GM19193 (cell line): Measurements from ENCODE around the gene AP1G2.

Experiments used
- POLR2A ChIP-seq: IDR thresholded peaks from 4 replicates; pipeline ENCODE4 v1.6.1; 2011; ENCODE audit not compliant: insufficient read depth, insufficient read length; ENCODE audit errors: extremely low read depth

The AP1G2 gene, protein sequence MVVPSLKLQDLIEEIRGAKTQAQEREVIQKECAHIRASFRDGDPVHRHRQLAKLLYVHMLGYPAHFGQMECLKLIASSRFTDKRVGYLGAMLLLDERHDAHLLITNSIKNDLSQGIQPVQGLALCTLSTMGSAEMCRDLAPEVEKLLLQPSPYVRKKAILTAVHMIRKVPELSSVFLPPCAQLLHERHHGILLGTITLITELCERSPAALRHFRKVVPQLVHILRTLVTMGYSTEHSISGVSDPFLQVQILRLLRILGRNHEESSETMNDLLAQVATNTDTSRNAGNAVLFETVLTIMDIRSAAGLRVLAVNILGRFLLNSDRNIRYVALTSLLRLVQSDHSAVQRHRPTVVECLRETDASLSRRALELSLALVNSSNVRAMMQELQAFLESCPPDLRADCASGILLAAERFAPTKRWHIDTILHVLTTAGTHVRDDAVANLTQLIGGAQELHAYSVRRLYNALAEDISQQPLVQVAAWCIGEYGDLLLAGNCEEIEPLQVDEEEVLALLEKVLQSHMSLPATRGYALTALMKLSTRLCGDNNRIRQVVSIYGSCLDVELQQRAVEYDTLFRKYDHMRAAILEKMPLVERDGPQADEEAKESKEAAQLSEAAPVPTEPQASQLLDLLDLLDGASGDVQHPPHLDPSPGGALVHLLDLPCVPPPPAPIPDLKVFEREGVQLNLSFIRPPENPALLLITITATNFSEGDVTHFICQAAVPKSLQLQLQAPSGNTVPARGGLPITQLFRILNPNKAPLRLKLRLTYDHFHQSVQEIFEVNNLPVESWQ

DNA sequence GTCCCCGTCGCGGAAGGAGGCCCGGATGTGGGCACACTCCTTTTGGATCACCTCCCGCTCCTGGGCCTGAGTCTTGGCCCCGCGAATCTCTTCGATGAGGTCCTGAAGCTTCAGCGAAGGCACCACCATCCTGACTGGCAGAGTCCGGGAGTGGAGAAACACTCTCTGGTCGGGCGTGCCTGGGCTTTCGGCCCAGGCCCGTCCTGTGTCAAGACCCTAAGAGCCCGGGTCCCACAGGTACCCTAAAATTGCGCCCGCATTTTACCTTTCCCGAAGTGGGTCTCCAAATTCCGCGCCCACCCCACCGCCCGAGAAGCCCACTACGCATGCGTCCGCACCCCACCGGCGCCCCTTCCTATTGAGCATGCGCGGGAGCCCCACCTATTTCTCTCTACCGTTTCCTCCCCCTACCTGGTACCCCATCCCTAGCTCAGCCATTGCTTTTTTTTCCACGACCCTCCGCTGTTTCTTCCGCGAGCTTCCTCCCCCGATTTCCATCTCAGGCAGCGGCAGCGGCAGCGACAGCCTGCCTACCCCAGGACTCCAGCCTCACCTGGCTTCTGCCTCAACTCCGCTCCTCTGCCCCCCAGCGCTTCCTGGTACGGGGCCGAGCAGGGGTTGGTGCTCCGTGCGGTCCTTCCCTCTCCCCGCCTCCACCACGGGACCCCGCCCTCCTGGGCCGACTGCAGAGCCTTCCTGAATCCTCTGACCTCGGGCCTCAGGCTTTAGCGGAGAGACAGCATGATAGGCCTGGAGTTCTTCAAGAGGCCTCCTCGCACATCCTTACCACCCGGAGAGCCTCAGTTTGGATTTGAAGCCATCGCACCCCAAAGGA lies at the start of gene AP1G2:
Gene AP1G2 (minus strand): TSS at position 606 of the 835 bp plus-strand sequence. CDS start 477 bp downstream, at position 129.
- peak; percentile 96 for TF ChIP-seq POLR2A

DNA sequence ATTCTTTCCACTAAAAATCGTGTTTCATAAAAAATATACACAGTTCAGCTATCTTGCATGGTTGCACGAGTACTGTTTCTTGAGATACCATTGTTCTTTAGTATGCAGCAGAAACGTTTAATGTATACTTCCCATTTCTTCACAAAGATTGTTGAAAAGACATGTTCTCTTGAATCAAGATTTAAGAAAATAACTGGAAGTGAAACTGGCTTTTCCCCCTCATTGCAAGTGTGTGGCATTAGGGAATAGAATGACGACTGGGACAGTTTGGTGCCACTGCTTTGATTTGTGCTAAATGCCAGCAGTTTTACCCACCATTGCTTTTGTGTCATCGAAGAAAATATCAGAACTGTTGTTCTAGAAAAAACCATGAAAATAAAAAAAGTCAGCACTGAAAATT lies 48.3 kb upstream of the AP1G2 start:
- no peak for TF ChIP-seq POLR2A

DNA sequence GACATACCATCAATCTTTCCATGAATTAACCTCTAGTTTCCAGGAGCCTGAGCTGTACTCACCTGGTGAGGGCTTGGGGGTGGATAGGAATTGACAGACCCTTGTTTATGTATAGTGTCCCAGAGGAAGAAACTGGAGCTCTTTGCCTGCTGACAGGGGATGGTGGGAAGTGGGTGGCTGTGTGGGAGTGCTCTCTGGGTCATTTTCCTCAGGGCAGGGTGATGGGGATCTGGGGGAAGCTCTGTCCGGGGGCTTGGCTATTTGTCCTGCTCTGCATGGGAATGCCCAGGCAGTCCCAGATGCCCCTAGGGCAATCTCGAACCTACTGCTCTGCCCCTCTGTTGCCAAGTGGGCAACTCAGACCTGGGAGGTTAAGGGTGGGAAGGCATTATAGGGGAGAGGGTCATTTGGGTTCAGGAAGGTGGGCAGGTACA lies 46.8 kb upstream of the AP1G2 start:
- TF ChIP-seq POLR2A = no peak

DNA sequence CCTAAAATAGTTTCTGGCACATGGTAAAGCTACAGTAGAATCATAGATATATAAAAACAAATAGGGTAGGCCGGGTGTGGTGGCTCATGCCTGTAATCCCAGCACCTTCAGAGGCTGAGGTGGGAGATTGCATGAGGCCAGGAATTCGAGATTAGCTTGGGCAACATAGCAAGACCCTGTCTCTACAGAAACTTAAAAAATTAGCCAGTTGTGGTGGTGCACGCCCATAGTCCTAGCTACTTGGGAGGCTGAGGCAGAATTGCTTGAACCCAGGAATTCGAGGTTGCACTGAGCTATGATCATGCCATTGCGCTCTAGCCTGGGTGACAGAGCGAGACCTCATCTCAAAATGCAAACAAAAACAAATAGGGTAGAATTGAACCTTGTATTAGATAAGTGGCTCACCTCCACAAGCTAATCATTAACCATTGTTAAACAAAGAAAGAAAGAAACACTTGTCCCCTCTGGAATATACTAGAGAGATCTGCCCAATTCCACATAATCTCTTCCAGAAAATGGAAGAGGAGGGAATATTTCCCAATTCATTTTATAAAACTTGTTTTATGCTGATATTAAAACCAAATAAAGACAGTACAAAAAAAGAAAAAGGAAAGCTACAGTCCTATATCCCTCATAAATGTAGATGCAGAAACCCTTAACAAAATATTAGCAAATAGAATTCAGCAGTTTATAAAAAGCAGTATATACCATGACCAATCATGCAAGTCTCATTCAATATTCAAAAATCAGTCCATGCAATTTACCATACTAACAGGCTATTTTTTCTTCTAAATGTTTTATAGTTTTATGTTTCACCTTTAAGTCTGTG lies 45.9 kb upstream of the AP1G2 start:
- TF ChIP-seq POLR2A = no peak

DNA sequence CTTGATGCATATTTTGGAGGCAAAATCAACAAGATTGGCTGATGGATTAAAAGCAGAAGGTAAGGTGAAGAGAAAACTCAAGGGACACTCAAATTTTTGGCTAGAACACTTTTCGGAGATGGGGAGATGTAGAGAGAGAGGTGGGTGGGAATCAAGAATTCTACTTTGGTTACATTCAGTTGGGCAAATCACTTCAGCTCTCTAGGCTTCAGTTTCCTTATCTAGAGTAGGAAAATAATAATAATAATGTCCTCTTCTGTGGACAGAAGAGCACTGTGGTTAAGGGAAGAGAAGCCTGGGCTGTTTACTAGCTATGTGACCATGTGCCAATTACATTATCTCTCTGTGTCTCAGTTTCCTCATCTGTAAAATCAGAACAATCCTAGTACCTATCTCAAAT lies 45.2 kb upstream of the AP1G2 start:
- no peak for TF ChIP-seq POLR2A

DNA sequence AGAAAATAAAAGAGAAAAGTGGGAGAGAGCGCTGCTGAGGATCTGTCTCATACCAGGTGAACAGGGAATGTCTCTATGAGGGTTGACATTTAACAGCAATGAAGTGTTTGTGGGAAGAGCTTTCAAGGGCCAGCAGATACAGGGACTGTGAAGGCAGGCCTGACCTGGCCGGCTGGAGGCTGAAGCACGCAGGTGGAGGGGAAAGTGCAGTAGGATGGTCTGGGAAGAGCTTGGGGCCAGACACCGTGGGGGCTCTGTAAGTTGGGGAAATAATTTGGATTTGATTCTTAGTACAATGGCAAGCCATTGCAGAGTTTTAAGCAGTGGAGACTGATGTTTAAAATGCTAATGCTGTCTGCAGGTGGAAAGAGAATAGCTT lies 44.8 kb upstream of the AP1G2 start:
- TF ChIP-seq POLR2A = no peak

DNA sequence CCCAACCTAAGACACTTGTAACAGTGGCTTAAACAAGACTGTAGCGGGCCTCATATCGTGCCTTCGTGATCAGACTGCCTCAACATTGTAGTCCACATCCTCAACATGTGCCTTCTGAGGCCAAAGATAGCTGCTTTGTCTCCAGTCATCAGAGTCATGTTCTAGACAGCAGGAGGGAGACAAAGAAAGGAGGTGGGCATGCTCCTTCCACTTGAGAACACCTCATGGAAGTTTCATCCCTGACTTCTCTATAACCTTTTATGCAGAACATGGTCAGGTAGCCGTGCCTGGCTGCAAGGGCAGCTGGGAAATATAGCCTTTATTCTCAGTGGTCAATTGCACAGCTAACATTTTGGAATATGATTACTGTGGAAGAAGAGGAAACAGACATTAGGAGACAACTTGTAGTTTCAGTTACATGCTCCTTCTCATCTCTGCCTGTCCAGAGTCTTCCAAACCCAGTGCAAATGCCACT lies 43.3 kb upstream of the AP1G2 start:
- TF ChIP-seq POLR2A = no peak

DNA sequence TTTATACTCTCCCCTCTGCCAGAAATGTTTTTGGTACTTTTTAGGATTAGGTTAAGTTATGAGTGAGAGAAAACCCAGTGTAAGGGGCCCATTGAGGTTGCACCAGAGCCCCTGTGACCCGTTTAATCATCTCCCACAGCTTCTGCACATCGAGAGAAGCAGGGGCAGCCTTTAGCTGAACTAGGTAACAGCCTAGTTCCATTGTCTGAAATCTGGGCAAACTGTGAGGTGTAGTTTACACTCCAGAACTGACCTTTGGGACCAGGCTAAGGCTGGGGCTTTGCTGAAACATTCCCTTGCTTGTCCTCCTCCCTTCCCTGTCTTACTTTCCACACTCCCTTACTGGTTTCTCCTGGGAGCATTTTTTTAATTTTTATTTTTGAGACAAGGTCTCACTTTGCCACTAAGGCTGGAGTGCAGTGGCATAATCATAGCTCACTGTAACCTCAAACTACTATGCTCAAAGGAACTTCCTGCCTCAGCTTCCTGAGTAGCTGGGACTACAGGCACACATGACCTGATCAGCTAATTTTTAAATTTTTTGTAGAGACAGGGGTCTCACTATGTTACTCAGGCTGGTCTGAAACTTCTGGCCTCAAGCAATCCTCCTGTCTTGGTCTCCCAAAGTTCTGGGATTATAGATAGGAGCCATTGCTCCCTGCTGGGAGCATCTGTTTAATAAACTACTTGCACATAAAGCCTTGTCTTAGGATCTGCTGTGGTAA lies 42.7 kb upstream of the AP1G2 start:
- TF ChIP-seq POLR2A = no peak

DNA sequence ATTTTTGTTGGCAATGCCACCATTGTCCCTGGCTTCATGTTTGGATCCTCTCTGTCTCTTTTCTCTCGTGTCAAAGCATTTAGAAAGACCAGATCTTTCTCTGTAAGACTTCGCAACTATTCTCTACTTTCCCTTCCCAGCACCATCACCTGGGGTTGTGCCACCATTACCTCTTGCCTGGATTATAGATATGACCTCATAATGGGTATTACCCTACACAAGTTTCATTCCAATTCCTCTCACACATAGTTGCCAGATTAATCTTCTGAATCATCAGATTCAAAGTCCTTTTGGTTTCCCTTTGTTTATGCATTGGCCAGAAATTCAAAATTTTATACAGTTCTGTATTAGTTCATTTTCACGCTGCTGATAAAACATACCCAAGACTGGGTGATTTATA lies 41.4 kb upstream of the AP1G2 start:
- no peak for TF ChIP-seq POLR2A

DNA sequence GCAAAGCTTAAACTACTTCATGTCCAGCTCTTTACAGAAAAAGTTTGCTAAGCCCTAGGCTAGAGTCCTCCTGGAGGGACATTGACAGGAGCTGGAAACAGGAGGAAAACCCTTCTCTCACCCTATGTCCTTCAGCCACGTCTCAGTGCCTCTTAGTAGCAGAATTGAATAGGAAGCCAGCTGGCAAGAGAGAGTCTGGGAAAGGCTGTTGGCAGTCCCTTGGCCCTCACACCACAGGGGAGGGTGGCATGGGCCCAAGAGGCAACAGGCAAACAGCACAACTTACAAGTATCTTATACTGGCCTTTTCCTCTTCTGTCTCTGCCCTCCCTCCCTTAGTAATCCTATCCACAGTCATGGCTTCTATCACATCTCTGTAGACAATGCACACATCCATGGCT lies 40.9 kb upstream of the AP1G2 start:
- no peak for TF ChIP-seq POLR2A

DNA sequence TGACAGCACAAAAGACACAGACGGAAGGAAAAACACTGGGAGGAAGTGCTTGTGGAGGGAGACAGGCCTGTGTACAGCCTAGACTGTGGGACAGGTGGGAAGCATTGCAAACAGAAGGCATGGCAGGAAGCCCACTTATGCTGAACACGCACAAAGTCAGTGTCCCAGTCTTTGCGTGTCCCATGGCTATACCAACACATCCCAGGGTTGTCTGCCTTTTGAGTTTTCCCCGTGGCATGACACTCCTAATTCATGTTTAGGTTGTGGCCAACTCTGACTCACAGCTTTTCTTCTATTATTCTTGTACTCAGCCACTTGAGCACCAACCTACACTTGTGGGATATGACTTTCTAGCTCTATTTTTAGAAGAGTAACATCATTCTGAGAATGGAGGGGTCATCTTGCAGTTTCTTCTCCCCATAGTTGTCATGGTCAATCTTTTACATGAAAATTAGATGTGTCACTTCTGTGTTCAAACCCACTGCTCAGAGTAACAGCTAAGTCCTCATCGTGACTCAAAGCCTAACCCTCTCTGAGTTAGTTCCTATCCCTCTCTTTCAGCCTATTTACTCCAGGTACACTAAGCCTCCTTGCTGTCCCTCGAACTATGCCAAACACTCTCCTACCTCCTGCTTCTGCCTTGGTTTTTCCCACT lies 38.5 kb upstream of the AP1G2 start:
- no peak for TF ChIP-seq POLR2A

DNA sequence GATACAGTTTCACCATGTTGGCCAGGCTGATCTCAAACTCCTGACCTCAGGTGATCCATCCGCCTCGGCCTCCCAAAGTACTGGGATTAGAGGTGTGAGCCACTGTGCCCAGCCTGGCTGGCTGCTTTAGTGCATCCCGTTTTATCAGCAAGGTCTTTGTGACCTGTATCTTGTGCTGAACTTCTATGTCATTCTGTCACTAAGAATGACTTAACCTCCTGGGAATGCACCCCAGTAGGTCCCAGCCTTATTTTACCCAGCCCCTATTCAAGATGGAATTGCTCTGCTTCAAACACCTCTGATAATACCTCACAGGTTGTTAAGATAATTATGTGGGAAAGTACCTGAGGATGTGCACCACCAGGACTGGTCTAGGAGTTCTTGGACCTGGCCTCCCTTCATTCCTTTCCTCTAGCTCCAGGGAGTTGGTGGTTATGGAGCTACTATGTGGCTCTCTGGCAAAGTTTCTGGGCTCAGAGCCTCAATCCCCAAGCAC lies 37.1 kb upstream of the AP1G2 start:
- TF ChIP-seq POLR2A = no peak

DNA sequence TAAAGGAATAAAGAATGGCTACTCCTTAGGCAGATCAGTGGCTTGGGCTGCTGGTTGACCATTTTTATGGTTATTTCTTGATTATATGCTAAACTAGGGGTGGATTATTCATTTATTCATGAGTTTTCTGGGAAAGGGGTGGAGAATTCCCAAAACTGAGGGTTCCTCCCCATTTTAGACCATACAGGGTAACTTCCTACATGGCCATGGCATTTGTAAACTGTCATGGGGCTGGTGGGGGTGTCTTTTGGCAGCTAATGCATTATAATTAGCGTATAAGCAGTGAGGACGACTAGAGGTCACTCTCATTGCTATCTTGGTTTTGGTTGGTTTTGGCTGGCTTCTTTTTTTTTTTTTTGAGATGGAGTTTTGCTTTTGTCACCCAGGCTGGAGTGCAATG lies 36.6 kb upstream of the AP1G2 start:
- TF ChIP-seq POLR2A = no peak
